Brain pericyte (primary cell): ENCODE measurements around the gene LMAN1L.

ENCODE experiments used
- DNase-seq: peaks from one replicate; pipeline ENCODE4 v3.0.0-alpha.2; 2012; ENCODE audit warnings: low read depth, low spot score

LMAN1L gene

GRCh38 chr15:74794248-74794969 lies 18.2 kb upstream of the LMAN1L start:
- no peak for DNase-seq

- no peak for DNase-seq
Measured at GRCh38 chr15:74794970-74795349, 17.7 kb upstream of the LMAN1L start.

GRCh38 chr15:74795966-74796625 lies 16.5 kb upstream of the LMAN1L start:
- DNase-seq: no peak

GRCh38 chr15:74798388-74799254 lies 14.0 kb upstream of the LMAN1L start:
- no peak for DNase-seq

- no peak for DNase-seq
Measured at GRCh38 chr15:74799255-74799855, 13.3 kb upstream of the LMAN1L start.

GRCh38 chr15:74799856-74800558 lies 12.6 kb upstream of the LMAN1L start:
- DNase-seq: no peak

- no peak for DNase-seq
Measured at GRCh38 chr15:74800559-74801094, 12.0 kb upstream of the LMAN1L start.

GRCh38 chr15:74801311-74801997 lies 11.2 kb upstream of the LMAN1L start:
- DNase-seq: no peak

GRCh38 chr15:74802290-74802689 lies 10.3 kb upstream of the LMAN1L start:
- DNase-seq: no peak

- no peak for DNase-seq
Measured at GRCh38 chr15:74802862-74803447, 9.7 kb upstream of the LMAN1L start.

- no peak for DNase-seq
Measured at GRCh38 chr15:74804935-74805334, 7.7 kb upstream of the LMAN1L start.

- no peak for DNase-seq
Measured at GRCh38 chr15:74807282-74807681, 5.4 kb upstream of the LMAN1L start.

GRCh38 chr15:74808078-74808839 lies 4.4 kb upstream of the LMAN1L start:
- DNase-seq: no peak

- no peak for DNase-seq
Measured at GRCh38 chr15:74808840-74809229, 3.8 kb upstream of the LMAN1L start.

GRCh38 chr15:74809242-74809641 lies 3.4 kb upstream of the LMAN1L start:
- DNase-seq: no peak

GRCh38 chr15:74809956-74810355 lies 2.7 kb upstream of the LMAN1L start:
- no peak for DNase-seq

- DNase-seq: no peak
Measured at GRCh38 chr15:74815121-74815934, 2.7 kb downstream of the LMAN1L start.

GRCh38 chr15:74815961-74816360 lies 3.3 kb downstream of the LMAN1L start:
- no peak for DNase-seq
